Measurements from ENCODE around the gene CCDC197.

Gene CCDC197

GRCh38 chr14:93955850-93956481, 41.1 kb upstream of the CCDC197 start:
- Histone ChIP-seq H3K4me1 (ENCODE audit: control insufficient read depth, insufficient read depth, low read length) (peaks cover 10% of the 10 kb centered on the region), H3K36me3 (ENCODE audit: control insufficient read depth, insufficient read depth, low read length) (no peaks in the 10 kb centered on the region), H3K27ac (ENCODE audit: insufficient read depth, low read depth, low read length, poor library complexity, severe bottlenecking) (no peak overlapping the region), H3K9me3 (ENCODE audit: control insufficient read depth, low read length) (no peaks in the 10 kb centered on the region), H3K27me3 (ENCODE audit: control insufficient read depth, insufficient read depth, low read length, poor library complexity, severe bottlenecking) (no peaks in the 10 kb centered on the region), H3K4me3 (ENCODE audit: insufficient read depth, low read depth, low read length) (no peak overlapping the region)
- 79 to 83% methylated on average over 8 of the region's 8 CpGs for WGBS, 2 experiments

GRCh38 chr14:93956514-93957332, 40.4 kb upstream of the CCDC197 start:
- WGBS, 2 experiments, result 86 to 87% methylated on average over 14 of the region's 14 CpGs
- no peaks in the 10 kb centered on the region for H3K9me3 ChIP-seq (ENCODE audit: control insufficient read depth, low read length)
- H3K36me3 ChIP-seq (ENCODE audit: control insufficient read depth, insufficient read depth, low read length), result no peaks in the 10 kb centered on the region
- H3K27ac ChIP-seq (ENCODE audit: insufficient read depth, low read depth, low read length, poor library complexity, severe bottlenecking), result no peak overlapping the region
- H3K4me3 ChIP-seq (ENCODE audit: insufficient read depth, low read depth, low read length), result no peak overlapping the region
- H3K27me3 ChIP-seq (ENCODE audit: control insufficient read depth, insufficient read depth, low read length, poor library complexity, severe bottlenecking), result no peaks in the 10 kb centered on the region
- peaks cover 10% of the 10 kb centered on the region for H3K4me1 ChIP-seq (ENCODE audit: control insufficient read depth, insufficient read depth, low read length)

GRCh38 chr14:93957333-93957710, 39.8 kb upstream of the CCDC197 start:
- Histone ChIP-seq H3K4me1 (ENCODE audit: control insufficient read depth, insufficient read depth, low read length) (peaks cover 10% of the 10 kb centered on the region), H3K36me3 (ENCODE audit: control insufficient read depth, insufficient read depth, low read length) (no peaks in the 10 kb centered on the region), H3K9me3 (ENCODE audit: control insufficient read depth, low read length) (no peaks in the 10 kb centered on the region), H3K4me3 (ENCODE audit: insufficient read depth, low read depth, low read length) (no peak overlapping the region), H3K27ac (ENCODE audit: insufficient read depth, low read depth, low read length, poor library complexity, severe bottlenecking) (no peak overlapping the region), H3K27me3 (ENCODE audit: control insufficient read depth, insufficient read depth, low read length, poor library complexity, severe bottlenecking) (no peaks in the 10 kb centered on the region)
- 89 to 92% methylated on average over 7 of the region's 7 CpGs for WGBS, 2 experiments

- Histone ChIP-seq H3K27me3 (ENCODE audit: control insufficient read depth, insufficient read depth, low read length, poor library complexity, severe bottlenecking) (no peaks in the 10 kb centered on the region), H3K4me3 (ENCODE audit: insufficient read depth, low read depth, low read length) (no peak overlapping the region), H3K36me3 (ENCODE audit: control insufficient read depth, insufficient read depth, low read length) (no peaks in the 10 kb centered on the region), H3K9me3 (ENCODE audit: control insufficient read depth, low read length) (no peaks in the 10 kb centered on the region), H3K27ac (ENCODE audit: insufficient read depth, low read depth, low read length, poor library complexity, severe bottlenecking) (no peak overlapping the region), H3K4me1 (ENCODE audit: control insufficient read depth, insufficient read depth, low read length) (peaks cover 10% of the 10 kb centered on the region)
- WGBS, 2 experiments, result 94 to 95% methylated on average over 16 of the region's 16 CpGs
These were observed 39.1 kb upstream of the CCDC197 start for GRCh38 chr14:93957751-93958566.

- Histone ChIP-seq H3K36me3 (ENCODE audit: control insufficient read depth, insufficient read depth, low read length) (no peaks in the 10 kb centered on the region), H3K27ac (ENCODE audit: insufficient read depth, low read depth, low read length, poor library complexity, severe bottlenecking) (no peak overlapping the region), H3K4me1 (ENCODE audit: control insufficient read depth, insufficient read depth, low read length) (peaks cover 10% of the 10 kb centered on the region), H3K27me3 (ENCODE audit: control insufficient read depth, insufficient read depth, low read length, poor library complexity, severe bottlenecking) (no peaks in the 10 kb centered on the region), H3K9me3 (ENCODE audit: control insufficient read depth, low read length) (no peaks in the 10 kb centered on the region), H3K4me3 (ENCODE audit: insufficient read depth, low read depth, low read length) (no peak overlapping the region)
- WGBS, 2 experiments, result 90 to 96% methylated on average over 7 of the region's 7 CpGs
These were observed 38.4 kb upstream of the CCDC197 start for GRCh38 chr14:93958567-93959238.

- Histone ChIP-seq H3K4me1 (ENCODE audit: control insufficient read depth, insufficient read depth, low read length) (peaks cover 3% of the 10 kb centered on the region), H3K9me3 (ENCODE audit: control insufficient read depth, low read length) (no peaks in the 10 kb centered on the region), H3K36me3 (ENCODE audit: control insufficient read depth, insufficient read depth, low read length) (no peaks in the 10 kb centered on the region), H3K27me3 (ENCODE audit: control insufficient read depth, insufficient read depth, low read length, poor library complexity, severe bottlenecking) (no peaks in the 10 kb centered on the region), H3K4me3 (ENCODE audit: insufficient read depth, low read depth, low read length) (no peak overlapping the region), H3K27ac (ENCODE audit: insufficient read depth, low read depth, low read length, poor library complexity, severe bottlenecking) (no peak overlapping the region)
- WGBS, 2 experiments, result 73 to 77% methylated on average over 23 of the region's 23 CpGs
These were observed 37.6 kb upstream of the CCDC197 start for GRCh38 chr14:93959239-93960107.

GRCh38 chr14:93960108-93960475, 37.0 kb upstream of the CCDC197 start:
- Histone ChIP-seq H3K4me1 (ENCODE audit: control insufficient read depth, insufficient read depth, low read length) (peaks cover 3% of the 10 kb centered on the region), H3K36me3 (ENCODE audit: control insufficient read depth, insufficient read depth, low read length) (no peaks in the 10 kb centered on the region), H3K9me3 (ENCODE audit: control insufficient read depth, low read length) (no peaks in the 10 kb centered on the region), H3K27me3 (ENCODE audit: control insufficient read depth, insufficient read depth, low read length, poor library complexity, severe bottlenecking) (no peaks in the 10 kb centered on the region), H3K4me3 (ENCODE audit: insufficient read depth, low read depth, low read length) (no peak overlapping the region), H3K27ac (ENCODE audit: insufficient read depth, low read depth, low read length, poor library complexity, severe bottlenecking) (no peak overlapping the region)

GRCh38 chr14:93960774-93961438, 36.2 kb upstream of the CCDC197 start:
- no peaks in the 10 kb centered on the region for H3K27me3 ChIP-seq (ENCODE audit: control insufficient read depth, insufficient read depth, low read length, poor library complexity, severe bottlenecking)
- WGBS, 2 experiments, result 88 to 91% methylated on average over 3 of the region's 3 CpGs
- no peak overlapping the region for H3K4me3 ChIP-seq (ENCODE audit: insufficient read depth, low read depth, low read length)

GRCh38 chr14:93961620-93962019, 35.5 kb upstream of the CCDC197 start:
- no peaks in the 10 kb centered on the region for H3K36me3 ChIP-seq (ENCODE audit: control insufficient read depth, insufficient read depth, low read length)
- H3K27ac ChIP-seq (ENCODE audit: insufficient read depth, low read depth, low read length, poor library complexity, severe bottlenecking), result no peak overlapping the region
- H3K4me3 ChIP-seq (ENCODE audit: insufficient read depth, low read depth, low read length), result no peak overlapping the region
- no peaks in the 10 kb centered on the region for H3K4me1 ChIP-seq (ENCODE audit: control insufficient read depth, insufficient read depth, low read length)
- 95 to 96% methylated on average over 8 of the region's 8 CpGs for WGBS, 2 experiments
- H3K9me3 ChIP-seq (ENCODE audit: control insufficient read depth, low read length), result no peaks in the 10 kb centered on the region
- H3K27me3 ChIP-seq (ENCODE audit: control insufficient read depth, insufficient read depth, low read length, poor library complexity, severe bottlenecking), result no peaks in the 10 kb centered on the region

More at GRCh38 chr14:93960774-93961438, 36.2 kb upstream of the CCDC197 start:
- Histone ChIP-seq H3K4me1 (ENCODE audit: control insufficient read depth, insufficient read depth, low read length) (no peaks in the 10 kb centered on the region), H3K27ac (ENCODE audit: insufficient read depth, low read depth, low read length, poor library complexity, severe bottlenecking) (no peak overlapping the region), H3K9me3 (ENCODE audit: control insufficient read depth, low read length) (no peaks in the 10 kb centered on the region), H3K36me3 (ENCODE audit: control insufficient read depth, insufficient read depth, low read length) (no peaks in the 10 kb centered on the region)

Data from ectodermal cell (in vitro differentiated cells).